ENCODE measurements around the gene CLDN19. TPM values are rescaled to one million over a fixed set of nuclear protein-coding genes. Genes with fewer than 3 reads are reported as not detected.
"Not testable (repeated sequence)": the region's sequence is repeated elsewhere in the genome, so short reads cannot be mapped to it uniquely, and the experiment has no call there.

The CLDN19 gene
- polyA plus RNA-seq, 3 donors = 92.5 to 133 (median 119) TPM

DNA sequence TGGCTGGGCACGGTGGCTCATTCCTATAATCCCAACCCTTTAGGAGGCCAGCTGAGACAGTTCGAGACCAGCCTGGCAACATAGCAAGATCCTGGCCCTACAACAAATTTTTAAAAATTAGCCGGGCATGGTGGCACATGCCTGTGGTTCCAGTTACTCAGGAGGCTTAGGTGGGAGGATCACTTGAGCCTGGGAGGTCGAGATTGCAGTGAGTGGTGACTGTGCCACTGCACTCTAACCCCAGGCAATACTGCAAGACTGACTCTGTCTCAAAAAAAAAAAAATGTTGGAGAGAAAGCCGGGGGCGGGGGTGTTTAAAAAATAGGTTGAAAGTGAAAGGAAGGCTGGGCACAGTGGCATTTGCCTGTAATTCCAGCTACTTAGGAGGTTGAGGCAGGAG, 16.5 kb downstream of the CLDN19 start:
- DNase-seq = no peak

DNA sequence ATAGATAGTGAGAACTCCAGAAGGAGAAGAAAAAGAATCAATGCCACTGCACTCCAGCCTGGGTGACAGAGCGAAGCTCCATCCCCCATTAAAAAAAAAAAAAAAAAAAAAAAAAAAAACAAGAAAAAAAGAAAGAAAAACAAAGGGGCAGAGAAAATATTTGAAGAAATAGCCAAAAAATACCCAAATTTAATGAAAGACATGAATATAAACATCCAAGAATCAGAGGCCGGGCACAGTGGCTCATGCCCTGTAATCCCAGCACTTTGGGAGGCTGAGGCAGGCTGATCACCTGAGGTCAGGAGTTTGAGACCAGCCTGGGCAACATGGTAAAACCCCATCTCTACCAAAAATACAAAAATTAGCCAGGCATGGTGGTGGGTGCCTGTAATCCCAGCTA, 17.6 kb downstream of the CLDN19 start:
- DNase-seq = not testable (repeated sequence)

DNA sequence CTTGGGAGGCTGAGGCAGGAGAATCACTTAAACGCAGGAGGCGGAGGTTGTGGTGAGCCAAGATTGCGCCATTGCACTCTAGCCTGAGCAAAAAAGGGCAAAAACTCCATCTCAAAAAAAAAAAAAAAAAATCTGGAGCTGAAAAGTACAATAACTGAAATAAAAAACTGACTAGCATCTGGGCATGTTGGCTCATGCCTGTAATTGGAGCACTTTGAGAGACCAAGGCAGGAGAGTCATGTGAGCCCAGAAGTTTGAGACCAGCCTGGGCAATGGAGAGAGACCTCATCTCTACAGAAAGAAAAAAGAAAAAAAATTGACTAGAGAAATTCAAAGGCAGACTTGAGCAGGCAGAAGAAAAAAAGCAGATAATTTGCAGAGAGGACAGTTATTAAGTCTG, 18.1 kb downstream of the CLDN19 start:
- no peak for DNase-seq

DNA sequence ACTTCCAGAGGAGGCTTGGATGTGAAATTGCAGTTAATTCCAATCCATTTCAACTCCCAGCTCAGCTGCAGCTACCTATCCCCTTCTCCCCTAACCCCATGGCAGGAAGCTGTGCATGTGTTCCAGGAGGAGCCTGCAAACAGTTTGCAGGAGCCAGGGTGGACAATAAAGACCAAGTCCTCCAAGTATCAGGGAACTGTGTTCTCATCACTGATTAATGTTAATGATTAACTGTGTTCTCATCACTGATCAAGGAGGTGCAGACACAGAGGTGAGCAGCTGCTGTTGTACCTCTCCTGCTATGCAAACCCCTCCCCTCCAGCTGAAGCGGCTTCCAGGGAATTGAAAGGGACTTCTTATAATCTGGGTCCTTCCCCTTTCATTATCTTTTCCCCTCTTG, 19.2 kb downstream of the CLDN19 start:
- peak; percentile 30 for DNase-seq

DNA sequence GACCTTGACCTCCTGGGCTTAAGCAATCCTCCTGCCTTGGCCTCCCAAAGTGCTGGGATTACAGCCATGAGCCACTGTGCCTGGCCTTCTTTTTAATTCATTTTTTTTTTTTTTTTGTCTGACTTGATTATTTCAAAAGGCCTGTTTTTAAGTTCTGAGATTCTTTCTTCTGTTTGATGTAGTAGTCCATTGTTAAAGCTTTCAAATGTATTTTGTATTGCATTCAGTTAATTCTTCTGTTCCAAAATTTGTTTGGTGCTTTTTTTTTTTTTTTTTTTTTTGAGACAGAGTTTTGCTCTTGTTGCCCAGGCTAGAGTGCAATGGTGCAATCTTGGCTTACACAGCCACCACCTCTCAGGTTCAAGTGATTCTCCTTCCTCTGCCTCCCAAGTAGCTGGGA, 25.6 kb downstream of the CLDN19 start:
- DNase-seq = not testable (repeated sequence)

DNA sequence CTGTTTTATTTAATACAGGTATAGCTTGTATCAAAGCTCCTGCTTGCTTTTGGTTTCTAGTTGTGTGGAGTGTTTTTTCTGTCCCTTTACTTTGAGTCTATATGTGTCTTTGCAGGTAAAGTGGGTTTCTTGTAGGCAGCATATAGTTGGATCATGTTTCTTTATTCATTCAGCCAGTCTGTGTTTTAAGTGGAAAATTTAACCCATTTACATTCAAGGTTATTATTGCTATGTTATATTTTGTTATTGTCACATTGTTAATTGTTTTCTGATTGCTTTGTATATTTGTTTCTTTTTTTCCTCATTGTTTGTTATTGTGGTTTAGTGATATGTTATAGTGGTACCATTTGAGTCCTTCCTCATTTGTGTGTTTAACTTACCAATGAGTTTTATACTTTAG, 26.7 kb downstream of the CLDN19 start:
- DNase-seq = no peak

DNA sequence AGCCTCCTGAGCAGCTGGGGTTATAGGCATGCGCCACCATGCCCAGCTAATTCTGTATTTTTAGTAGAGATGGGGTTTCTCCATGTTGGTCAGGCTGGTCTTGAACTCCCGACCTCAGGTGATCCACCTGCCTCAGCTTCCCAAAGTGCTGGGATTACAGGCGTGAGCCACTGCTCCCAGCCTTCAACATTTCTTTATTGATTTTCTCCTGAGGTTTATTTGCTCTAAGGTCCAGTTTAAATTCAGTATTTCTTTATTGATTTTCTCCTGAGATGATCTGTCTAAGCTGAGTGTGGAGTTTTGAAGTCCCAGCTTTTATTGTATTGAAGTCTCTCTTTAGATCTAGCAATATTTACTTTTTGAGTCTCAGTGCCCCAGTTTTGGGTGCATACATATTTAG, 27.2 kb downstream of the CLDN19 start:
- DNase-seq = not testable (repeated sequence)

DNA sequence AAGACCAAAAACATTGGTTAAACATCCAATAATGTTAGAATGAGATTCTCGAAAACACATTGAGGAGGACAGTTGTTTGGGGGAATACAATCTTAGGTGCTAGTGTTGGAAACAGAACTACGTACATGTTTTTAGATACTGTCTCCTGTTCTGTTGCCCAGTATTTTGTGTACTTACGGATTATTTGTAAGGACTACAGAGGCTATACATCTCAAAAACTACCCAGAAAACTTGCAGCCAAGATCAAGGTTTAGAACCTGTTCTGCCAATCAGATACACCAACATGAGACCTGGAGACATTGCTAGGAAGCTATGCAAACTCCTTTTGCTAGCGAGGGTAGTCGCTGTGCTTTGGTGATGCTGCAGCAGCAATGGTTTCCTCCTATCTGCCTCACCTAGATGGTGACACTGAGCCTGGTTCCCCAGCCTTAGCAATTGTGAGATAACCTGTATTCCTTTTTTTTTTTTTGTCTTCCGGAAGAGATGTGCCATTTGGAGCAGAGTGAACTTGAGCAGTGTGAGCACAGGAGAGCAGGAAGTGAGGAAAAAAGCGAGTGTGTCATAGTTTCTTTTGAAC, 36.1 kb downstream of the CLDN19 start:
- DNase-seq = no peak

DNA sequence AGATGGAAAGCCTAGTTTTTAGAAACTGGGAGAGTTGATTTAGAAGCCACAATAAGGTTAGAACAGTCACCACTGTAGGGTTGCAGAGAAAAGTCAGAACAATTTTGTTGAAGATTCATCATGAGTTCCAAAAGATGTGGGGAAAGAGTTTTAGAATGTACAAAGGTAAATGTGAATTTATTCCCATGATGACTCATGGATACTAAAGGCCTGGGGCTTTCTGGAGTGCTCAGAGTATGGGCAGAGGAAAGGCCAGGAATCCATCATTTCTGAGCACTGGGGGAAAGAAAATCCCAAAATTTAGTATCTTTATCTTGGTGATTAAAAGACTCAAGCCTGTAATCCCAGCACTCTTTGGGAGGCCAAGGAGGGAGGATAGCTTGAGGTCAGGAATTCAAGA, 40.0 kb downstream of the CLDN19 start:
- no peak for DNase-seq

DNA sequence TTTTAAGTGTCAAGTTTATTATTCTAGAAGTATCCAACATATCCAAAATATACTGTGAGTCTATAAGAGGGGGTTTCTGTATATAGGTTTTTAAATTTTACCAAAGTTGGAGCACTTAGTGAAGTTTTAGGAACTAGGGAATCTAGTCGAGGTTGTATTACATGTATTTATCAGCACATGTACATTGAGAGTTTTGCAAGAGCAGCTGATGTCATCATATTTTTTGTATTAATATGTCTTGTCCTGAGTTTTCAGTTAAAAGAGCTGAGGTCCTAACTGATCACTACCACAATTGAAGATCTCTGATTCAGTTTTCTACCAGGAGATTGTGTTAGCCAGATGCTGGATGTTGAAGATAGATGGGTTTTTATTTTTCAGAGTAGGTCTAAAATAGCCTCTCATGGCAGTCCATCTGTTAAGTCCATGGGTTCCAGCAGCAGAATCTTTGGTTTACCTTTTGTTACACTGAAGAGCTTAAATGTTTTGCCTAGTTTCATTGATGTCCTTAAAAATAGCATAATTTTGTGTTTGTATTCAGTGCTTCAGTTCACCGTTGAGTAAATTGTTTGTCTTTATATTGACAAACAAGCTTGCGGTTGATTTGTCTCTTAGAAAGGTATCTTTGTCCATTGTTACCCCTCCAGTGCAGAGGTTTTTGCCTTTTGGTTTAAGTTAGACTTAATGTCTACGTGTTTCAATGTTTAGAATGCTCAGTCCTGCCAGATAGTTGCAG, 41.8 kb downstream of the CLDN19 start:
- no peak for DNase-seq

DNA sequence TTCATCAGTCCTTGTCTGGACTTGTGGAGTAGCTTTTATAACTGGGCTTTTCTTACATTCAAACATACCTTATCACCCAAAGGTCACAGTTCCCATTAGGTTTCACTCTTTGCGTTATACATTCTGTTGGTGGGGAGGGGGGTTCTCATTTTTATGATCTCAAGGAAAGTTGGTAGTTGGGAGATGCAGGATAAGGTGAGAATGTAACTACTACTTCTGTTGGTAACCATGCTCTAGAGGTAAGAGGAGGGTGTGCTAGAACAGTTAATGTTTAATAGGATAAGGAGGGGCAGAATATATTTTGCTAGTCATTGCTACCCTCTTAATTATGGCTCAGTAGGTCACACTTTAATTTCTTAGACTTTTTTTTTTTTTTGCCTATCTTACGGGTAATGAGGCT, 47.1 kb downstream of the CLDN19 start:
- DNase-seq = no peak

DNA sequence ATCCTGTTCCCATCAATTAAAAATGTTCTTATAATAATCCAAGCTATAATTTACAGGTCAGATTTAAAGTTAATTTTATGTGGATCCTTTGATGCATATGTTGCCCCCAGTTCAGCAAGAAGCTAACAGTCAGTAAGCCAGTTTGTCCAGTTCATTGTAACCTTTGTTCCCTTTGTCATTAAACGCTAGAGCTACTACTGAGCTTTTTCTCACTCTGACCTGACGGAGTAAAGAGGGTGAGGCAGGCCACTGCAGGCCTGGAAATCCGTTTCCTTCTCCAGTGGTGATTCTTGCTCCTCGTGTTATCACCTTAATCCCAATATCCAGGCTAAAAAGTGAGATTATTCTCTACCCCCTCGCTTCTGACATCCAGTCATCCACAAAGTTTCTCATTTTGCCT, 47.6 kb downstream of the CLDN19 start:
- DNase-seq = no peak

DNA sequence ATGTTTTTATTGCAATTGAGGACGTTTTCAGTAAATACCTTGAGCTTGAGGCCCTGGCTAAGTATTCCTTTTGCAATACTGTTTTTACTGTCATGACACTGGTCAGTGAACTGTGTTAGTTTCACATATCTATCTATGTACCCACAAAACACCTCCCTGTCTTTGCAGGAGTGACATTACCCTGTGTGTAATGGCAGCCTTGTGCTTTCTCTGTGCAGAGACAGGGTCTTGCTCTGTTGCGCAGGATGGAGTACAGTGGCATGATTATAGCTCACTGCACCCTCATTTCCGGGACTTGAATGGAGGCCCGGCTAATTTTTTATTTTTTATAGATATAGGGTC, 48.9 kb downstream of the CLDN19 start:
- no peak for DNase-seq

DNA sequence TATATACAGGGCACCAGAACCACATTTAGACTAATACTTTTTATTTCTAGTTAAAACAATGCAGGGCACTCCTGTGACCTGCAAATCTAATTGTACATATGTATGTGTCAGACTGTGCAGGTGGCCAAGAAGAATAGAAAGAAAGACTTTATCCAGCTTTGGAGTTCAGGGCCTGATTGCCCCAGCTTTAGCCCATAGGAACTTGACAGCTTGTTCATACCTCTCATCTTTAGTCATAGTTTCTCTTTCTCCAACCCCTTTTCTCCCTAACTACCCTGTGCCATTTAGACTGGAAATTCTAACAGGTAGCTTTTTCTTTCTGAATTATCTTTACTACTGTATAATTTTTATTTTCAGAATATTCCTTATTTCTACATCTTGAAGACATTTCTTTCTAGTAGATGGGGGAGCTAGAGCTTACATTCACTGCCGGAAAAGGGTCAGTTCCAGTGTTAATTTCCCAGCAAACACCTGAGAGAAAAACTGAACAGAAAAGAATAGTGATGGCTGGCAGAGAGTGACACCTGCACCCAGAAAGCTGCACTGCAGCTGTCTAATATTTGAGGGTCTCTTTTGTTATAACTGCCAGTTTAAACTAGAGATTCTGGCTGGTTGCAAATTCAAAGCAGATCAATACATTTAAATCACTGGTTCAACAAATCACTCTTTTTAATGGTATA, 49.4 kb downstream of the CLDN19 start:
- no peak for DNase-seq

DNA sequence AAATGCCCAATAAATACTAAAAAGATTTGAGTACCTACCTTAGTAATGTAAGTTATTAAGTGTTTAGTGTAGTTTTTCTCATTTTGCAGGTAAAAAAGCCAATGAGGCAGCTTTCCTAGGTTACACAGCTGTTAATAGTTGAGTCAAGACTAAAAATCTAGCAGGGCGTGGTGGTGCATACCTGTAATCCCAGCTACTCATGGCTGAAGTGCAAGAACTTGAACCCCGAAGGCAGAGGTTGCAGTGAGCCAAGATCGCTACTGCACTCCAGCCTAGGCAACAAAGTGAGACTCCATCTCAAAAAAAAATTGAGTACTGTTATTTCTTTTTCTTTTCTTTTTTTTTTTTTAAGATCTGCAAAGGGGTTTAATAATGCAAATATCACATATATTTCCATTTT, 50.1 kb downstream of the CLDN19 start:
- DNase-seq = no peak

DNA sequence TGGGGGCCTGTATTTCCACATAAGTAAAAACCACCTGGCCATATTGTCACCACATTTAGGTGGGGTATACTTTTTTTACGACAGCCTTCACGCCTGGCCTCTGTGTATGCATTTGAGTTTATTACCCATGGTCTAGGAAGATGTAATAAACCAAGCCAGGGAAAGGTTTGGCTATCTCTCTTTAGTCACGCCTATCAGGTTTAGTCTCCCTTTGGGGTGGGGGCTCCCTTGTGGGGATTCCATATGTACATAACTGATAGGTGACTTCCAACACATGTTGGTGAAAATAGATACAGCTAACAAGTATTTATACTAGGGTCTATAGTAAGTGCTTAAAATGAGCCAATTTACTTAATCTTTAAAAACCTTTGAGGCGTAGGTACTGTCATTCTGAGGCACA, 53.6 kb downstream of the CLDN19 start:
- DNase-seq = no peak

DNA sequence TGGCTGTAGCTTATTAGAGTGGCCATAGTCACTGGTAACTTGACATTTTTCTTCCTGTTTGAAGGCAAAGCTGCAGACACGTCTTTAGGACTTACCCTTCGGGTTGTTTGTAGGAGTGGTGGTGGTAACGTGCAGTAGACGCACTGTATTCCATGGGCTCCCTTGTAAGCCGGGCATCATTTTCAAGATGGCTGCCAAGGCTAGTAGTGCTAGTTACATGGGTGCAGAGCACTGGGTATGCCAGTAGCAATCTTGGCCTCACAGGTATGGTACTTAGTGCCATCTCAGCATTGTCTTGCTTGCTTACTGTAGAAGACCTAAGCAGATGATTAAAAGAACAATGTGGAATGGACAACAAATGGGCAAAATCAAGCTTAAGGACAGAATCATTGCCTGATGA, 55.9 kb downstream of the CLDN19 start:
- no peak for DNase-seq

Other genes starting within 250 kb of the CLDN19 start
- 10 to 100 TPM; 56.6 to 59.5 (median 57.1) TPM for gene PPIH, start 81.8 kb downstream of the CLDN19 start, polyA plus RNA-seq (ENCODE audit: insufficient read length in 3 of 3)
- gene YBX1, start 57.8 kb downstream of the CLDN19 start, polyA plus RNA-seq (ENCODE audit: insufficient read length in 3 of 3) = 100 to 1,000 TPM; 628 to 660 (median 641) TPM
- 10 to 100 TPM; 68.8 to 73.5 (median 69.0) TPM for gene P3H1, start 26.8 kb upstream of the CLDN19 start, polyA plus RNA-seq (ENCODE audit: insufficient read length in 3 of 3)
- gene C1orf50, start 27.0 kb upstream of the CLDN19 start, polyA plus RNA-seq (ENCODE audit: insufficient read length in 3 of 3) = 10 to 100 TPM; 10.2 to 15.3 (median 12.5) TPM
- 1 to 10 TPM in 2 of 3 donors, under 1 TPM in 1; 0.75 to 1.2 (median 1.0) TPM for gene TMEM269, start 44.8 kb upstream of the CLDN19 start, polyA plus RNA-seq (ENCODE audit: insufficient read length in 3 of 3)
- 10 to 100 TPM; 19.5 to 26.1 (median 24.3) TPM for gene ERMAP, start 76.9 kb upstream of the CLDN19 start, polyA plus RNA-seq (ENCODE audit: insufficient read length in 3 of 3)
- 10 to 100 TPM; 64.1 to 68.3 (median 64.4) TPM for gene SVBP, start 77.2 kb upstream of the CLDN19 start, polyA plus RNA-seq (ENCODE audit: insufficient read length in 3 of 3)
- gene ZNF691, start 106.4 kb upstream of the CLDN19 start, polyA plus RNA-seq (ENCODE audit: insufficient read length in 3 of 3) = 10 to 100 TPM; 19.7 to 24.6 (median 21.7) TPM
- gene SLC2A1, start 218.6 kb upstream of the CLDN19 start, polyA plus RNA-seq (ENCODE audit: insufficient read length in 3 of 3) = 10 to 100 TPM; 44.5 to 48.1 (median 45.5) TPM

Data from renal pelvis (tissue), 4 donors.